Neural progenitor cell (in vitro differentiated cells): ENCODE data around the gene NCAM1.

Source experiments
- EZH2 ChIP-seq: fragments of 200-600 bp; sonication (generic); IDR thresholded peaks from 2 replicates; pipeline ENCODE4 v1.6.1; 2017; ENCODE audit warnings: antibody characterized with exemption, mild to moderate bottlenecking, moderate library complexity
- EZH2phosphoT487 ChIP-seq: fragments of 200-600 bp; sonication (generic); IDR thresholded peaks from 2 replicates; pipeline ENCODE4 v1.6.1; 2017; ENCODE audit warnings: antibody characterized with exemption
- TF ChIP-seq, protein P1 (sequence below): fragments of 200-600 bp; sonication (generic); IDR thresholded peaks from 2 replicates; pipeline ENCODE4 v1.5.1; 2017; ENCODE audit warnings: antibody characterized with exemption, mild to moderate bottlenecking

DNA sequence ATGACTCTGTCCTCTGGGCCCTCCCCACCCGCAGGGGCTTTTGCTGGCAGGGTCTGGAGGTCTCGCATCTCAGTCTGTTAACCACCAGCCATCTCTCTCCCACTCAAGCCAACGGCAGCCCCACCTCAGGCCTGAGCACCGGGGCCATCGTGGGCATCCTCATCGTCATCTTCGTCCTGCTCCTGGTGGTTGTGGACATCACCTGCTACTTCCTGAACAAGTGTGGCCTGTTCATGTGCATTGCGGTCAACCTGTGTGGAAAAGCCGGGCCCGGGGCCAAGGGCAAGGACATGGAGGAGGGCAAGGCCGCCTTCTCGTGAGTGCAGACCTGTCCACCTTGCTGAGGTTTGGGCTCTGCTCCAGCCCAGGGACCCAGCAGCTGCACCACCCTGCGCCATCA lies 308.9 kb downstream of the NCAM1 start:
- TF ChIP-seq, protein P1, sequence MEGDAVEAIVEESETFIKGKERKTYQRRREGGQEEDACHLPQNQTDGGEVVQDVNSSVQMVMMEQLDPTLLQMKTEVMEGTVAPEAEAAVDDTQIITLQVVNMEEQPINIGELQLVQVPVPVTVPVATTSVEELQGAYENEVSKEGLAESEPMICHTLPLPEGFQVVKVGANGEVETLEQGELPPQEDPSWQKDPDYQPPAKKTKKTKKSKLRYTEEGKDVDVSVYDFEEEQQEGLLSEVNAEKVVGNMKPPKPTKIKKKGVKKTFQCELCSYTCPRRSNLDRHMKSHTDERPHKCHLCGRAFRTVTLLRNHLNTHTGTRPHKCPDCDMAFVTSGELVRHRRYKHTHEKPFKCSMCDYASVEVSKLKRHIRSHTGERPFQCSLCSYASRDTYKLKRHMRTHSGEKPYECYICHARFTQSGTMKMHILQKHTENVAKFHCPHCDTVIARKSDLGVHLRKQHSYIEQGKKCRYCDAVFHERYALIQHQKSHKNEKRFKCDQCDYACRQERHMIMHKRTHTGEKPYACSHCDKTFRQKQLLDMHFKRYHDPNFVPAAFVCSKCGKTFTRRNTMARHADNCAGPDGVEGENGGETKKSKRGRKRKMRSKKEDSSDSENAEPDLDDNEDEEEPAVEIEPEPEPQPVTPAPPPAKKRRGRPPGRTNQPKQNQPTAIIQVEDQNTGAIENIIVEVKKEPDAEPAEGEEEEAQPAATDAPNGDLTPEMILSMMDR: no peak
- TF ChIP-seq EZH2 (no peak), EZH2phosphoT487 (no peak)
